ENCODE data around the gene ING5.

The ING5 gene

GRCh38 chr2:241673189-241673663 lies 28.6 kb upstream of the ING5 start:
- no peak for DNase-seq

- no peak for DNase-seq
Observed at GRCh38 chr2:241673797-241674725, 27.8 kb upstream of the ING5 start.

GRCh38 chr2:241675885-241676284 lies 26.0 kb upstream of the ING5 start:
- DNase-seq, result no peak

- DNase-seq, result no peak
Observed at GRCh38 chr2:241676665-241677064, 25.2 kb upstream of the ING5 start.

GRCh38 chr2:241677392-241677791 lies 24.4 kb upstream of the ING5 start:
- no peak for DNase-seq

GRCh38 chr2:241678307-241678706 lies 23.5 kb upstream of the ING5 start:
- DNase-seq, result no peak

GRCh38 chr2:241678784-241679540 lies 22.9 kb upstream of the ING5 start:
- DNase-seq, result no peak

- no peak for DNase-seq
Observed at GRCh38 chr2:241680044-241680443, 21.8 kb upstream of the ING5 start.

- DNase-seq, result no peak
Observed at GRCh38 chr2:241680827-241681599, 20.8 kb upstream of the ING5 start.

- DNase-seq, result no peak
Observed at GRCh38 chr2:241686324-241686649, 15.6 kb upstream of the ING5 start.

- peak; percentile 95 for DNase-seq
Observed at GRCh38 chr2:241686650-241687425, 15.0 kb upstream of the ING5 start, which contains the start of gene DTYMK. DTYMK (minus strand) TSS chr2:241686815; CDS start chr2:241686783, 32 bp downstream.

- DNase-seq, result no peak
Observed at GRCh38 chr2:241689306-241689705, 12.5 kb upstream of the ING5 start.

GRCh38 chr2:241690202-241690717 lies 11.6 kb upstream of the ING5 start:
- no peak for DNase-seq

- no peak for DNase-seq
Observed at GRCh38 chr2:241692448-241692847, 9.4 kb upstream of the ING5 start.

GRCh38 chr2:241695651-241696050 lies 6.2 kb upstream of the ING5 start:
- no peak for DNase-seq

- no peak for DNase-seq
Observed at GRCh38 chr2:241701149-241701398, 765 bp upstream of the ING5 start.

GRCh38 chr2:241702155-241703031 lies 554 bp downstream of the ING5 start:
- peak; percentile 91 for DNase-seq

GRCh38 chr2:241703032-241703604 lies 1.3 kb downstream of the ING5 start:
- DNase-seq, result no peak

- no peak for DNase-seq
Observed at GRCh38 chr2:241706537-241706936, 4.7 kb downstream of the ING5 start.

- no peak for DNase-seq
Observed at GRCh38 chr2:241708879-241709278, 7.0 kb downstream of the ING5 start.

GRCh38 chr2:241719093-241719492 lies 17.3 kb downstream of the ING5 start:
- DNase-seq, result no peak

Measured in stimulated activated CD4-positive, alpha-beta T cell treated with anti-CD3 and anti-CD28 coated beads, Interleukin-4, amount 100 ng/mL, for 1 hour (primary cell).